Esophagus squamous epithelium (tissue), 4 donors: ENCODE measurements around the gene TECPR1.

Experiments used
- POLR2A ChIP-seq, 4 donors: fragments of 450-650 bp; IDR thresholded peaks; one replicate each; pipeline ENCODE4 v1.6.1; 2017; ENCODE audit warnings: antibody characterized with exemption in 4 of 4, mild to moderate bottlenecking in 4 of 4, moderate library complexity in 3 of 4
- TF ChIP-seq, protein P1 (sequence below), 6 experiments: fragments of 450-650 bp in 4 of 6; fragments of 200-600 bp in 2 of 6; sonication (generic) in 2 of 6; IDR thresholded peaks; one replicate each; pipeline ENCODE4 v1.5.1; 2016 to 2019; ENCODE audit warnings: antibody characterized with exemption in 6 of 6, mild to moderate bottlenecking in 4 of 6, moderate library complexity in 4 of 6

DNA sequence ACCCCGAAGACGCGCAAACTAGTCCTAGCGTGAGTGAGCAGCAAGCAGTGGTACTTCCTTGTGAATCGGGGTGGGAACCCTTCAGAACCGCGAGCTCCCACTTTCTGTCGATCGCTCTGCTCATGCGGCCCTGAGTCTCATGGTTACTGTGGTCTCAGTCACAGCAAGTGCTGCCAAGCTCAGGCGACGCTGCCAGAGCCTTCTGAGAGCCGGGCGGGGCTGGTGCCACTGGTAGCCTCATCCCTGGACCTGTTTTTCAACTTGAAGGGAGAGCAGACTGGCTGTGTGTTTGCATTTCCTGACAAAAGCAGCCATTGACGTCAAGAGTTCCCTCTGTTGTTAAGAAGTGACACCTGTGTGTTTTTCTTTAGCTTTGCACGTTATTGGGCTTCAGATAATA is 73.7 kb downstream of the TECPR1 start:
- TF ChIP-seq POLR2A (IDR thresholded peaks at IDR 0.05) = no peak
- TF ChIP-seq, protein P1, sequence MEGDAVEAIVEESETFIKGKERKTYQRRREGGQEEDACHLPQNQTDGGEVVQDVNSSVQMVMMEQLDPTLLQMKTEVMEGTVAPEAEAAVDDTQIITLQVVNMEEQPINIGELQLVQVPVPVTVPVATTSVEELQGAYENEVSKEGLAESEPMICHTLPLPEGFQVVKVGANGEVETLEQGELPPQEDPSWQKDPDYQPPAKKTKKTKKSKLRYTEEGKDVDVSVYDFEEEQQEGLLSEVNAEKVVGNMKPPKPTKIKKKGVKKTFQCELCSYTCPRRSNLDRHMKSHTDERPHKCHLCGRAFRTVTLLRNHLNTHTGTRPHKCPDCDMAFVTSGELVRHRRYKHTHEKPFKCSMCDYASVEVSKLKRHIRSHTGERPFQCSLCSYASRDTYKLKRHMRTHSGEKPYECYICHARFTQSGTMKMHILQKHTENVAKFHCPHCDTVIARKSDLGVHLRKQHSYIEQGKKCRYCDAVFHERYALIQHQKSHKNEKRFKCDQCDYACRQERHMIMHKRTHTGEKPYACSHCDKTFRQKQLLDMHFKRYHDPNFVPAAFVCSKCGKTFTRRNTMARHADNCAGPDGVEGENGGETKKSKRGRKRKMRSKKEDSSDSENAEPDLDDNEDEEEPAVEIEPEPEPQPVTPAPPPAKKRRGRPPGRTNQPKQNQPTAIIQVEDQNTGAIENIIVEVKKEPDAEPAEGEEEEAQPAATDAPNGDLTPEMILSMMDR (IDR thresholded peaks at IDR 0.05) = no peak
